Measurements from ENCODE around the gene TLE6.
"Not testable (repeated sequence)": the region's sequence is repeated elsewhere in the genome, so short reads cannot be mapped to it uniquely, and the experiment has no call there.

TLE6 gene

GRCh38 chr19:2974342-2975041 is 2.9 kb upstream of the TLE6 start:
- DNase-seq: no peak

GRCh38 chr19:2976609-2977000 is 759 bp upstream of the TLE6 start:
- DNase-seq: peak; percentile 21

DNA sequence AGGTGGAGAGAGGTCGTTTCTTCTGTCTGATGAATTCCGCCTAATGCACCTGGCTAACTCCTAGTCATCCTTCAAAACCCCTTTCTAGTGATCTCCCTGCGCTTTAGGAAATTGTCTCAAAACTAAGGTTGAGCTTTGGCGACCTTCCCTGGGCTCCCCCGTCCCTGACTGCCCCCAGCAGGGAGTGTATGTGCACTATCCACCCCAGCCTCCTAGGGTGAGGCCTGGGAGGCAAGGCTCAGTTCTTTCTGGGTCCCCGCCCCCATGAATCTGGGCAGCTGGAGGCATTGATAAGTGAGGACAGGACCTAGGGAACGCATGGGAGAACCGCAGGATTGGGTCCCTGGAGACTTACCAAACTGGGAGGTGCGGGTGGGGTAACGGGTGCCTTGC is 378 bp downstream of the TLE6 start:
- no peak for DNase-seq

GRCh38 chr19:2978166-2978767 is 903 bp downstream of the TLE6 start:
- DNase-seq: no peak

- no peak for DNase-seq
These were observed 1.4 kb downstream of the TLE6 start for GRCh38 chr19:2978772-2979171.

GRCh38 chr19:2981898-2982297 is 4.5 kb downstream of the TLE6 start:
- DNase-seq: no peak

- no peak for DNase-seq
These were observed 5.2 kb downstream of the TLE6 start for GRCh38 chr19:2982561-2982960.

DNA sequence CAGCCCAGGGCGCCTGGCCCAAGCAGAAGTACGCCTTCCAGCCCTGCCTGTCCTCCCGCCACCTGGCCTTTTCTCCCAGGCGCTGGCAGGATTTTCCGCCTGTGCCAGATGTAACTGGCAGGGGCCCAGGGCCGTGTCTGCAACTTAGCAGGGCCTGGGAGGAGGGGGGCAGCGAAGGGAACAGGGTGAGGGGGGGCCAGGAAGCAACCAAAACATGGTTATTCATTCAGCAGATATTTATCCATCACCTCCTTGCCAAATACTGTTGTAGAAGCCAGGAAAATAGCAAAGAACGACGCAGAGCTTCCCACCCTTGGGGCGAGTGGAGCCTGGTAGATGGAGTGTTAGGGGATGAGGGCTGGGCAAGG is 5.6 kb downstream of the TLE6 start:
- DNase-seq: peak; percentile 95

- peak; percentile 92 for DNase-seq
These were observed 6.2 kb downstream of the TLE6 start for GRCh38 chr19:2983351-2984214.

DNA sequence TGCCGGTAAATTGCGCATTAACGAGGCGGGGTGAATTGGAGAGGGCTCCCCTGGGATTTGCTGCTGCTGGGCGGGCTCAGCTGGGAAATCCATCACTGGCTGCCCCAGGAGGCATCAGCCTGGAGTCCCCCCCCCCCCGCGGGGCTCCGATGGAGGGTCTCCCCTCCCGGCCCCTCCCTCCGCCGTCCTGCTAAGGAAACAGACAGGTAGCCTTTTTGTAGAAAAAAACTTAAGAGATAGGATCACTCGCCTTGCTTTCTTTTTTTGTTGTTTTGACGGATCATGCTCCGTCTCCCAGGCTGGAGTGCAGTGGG is 6.8 kb downstream of the TLE6 start:
- no peak for DNase-seq

DNA sequence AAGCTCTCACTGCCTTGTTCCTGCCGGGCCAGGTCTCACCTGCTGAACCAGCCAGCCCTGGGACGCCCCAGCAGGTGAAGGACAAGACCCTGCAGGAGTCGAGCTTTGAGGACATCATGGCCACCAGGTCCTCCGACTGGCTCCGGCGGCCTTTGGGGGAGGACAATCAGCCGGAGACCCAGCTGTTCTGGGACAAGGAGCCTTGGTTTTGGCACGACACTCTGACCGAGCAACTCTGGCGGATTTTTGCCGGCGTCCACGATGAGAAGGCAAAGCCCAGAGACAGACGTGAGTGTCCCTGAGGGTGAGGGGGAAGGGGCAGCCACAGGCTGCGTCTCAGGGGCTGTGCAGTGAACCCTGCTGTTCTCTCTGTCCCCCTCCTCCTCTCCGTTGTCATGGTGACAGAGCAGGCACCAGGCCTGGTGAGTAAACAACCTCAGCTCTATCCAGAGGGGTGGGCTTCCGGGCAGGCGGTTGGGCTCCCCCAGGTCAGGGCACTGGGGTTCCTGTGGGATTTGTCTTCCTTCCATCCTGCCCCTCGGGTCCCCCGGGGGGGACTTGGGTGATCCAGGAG is 9.7 kb downstream of the TLE6 start:
- peak; percentile 39 for DNase-seq

DNA sequence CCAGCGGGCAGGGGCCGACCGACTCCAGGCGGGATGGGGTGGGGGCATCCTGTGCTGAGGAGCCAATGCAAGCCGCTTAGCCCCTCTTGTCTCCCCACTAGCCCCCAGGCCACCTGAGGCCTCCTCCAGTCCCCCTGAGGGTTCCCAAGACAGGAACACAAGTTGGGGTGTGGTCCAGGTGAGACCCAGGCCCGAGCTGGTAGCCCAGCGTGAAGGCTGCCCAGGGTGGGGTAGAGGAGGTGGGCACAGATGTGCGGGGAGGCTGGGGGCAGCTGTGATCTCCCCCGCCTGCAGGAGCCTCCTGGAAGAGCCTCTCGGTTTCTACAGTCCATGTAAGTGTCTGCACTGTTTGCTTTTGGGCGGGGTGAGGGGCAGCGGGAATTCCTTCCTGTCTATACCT is 10.4 kb downstream of the TLE6 start:
- DNase-seq: no peak

GRCh38 chr19:2988568-2988967 is 11.2 kb downstream of the TLE6 start:
- no peak for DNase-seq

- no peak for DNase-seq
These were observed 12.0 kb downstream of the TLE6 start for GRCh38 chr19:2989236-2989946.

DNA sequence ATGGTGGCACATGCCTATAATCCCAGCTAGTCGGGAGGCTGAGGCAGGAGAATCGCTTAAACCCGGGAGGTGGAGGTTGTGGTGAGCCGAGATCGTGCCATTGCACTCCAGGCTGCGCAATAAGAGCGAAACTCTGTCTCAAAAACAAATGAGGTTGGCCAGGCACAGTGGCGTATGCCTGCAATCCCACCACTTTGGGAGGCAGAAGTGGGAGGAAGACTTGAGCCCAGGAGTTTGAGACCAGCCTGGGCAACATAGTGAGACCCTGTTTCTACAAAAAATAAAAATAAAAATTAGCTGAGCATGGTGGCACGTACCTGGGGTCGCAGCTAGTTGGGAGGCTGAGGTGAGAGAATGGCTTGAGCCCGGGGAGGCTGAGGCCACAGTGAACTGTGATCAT is 15.0 kb downstream of the TLE6 start:
- not testable (repeated sequence) for DNase-seq

DNA sequence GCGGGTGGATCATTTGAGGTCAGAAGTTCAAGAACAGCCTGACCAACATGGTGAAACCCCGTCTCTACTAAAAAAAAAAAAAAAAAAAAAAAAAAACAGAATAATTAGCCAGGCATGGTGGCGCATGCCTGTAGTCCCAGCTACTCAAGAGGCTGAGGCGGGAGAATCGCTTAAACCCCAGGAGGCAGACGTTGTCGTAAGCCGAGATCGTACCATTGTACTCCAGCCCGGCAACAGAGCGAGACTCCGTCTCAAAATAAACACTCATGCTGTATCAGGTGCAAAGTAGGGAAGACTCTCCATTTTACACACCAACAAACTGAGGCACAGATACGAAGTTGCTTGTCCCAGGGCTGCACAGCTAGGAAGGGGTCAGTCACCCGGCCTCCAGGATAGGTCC is 15.6 kb downstream of the TLE6 start:
- DNase-seq: peak; percentile 0

- DNase-seq: no peak
These were observed 16.2 kb downstream of the TLE6 start for GRCh38 chr19:2993579-2993978.

DNA sequence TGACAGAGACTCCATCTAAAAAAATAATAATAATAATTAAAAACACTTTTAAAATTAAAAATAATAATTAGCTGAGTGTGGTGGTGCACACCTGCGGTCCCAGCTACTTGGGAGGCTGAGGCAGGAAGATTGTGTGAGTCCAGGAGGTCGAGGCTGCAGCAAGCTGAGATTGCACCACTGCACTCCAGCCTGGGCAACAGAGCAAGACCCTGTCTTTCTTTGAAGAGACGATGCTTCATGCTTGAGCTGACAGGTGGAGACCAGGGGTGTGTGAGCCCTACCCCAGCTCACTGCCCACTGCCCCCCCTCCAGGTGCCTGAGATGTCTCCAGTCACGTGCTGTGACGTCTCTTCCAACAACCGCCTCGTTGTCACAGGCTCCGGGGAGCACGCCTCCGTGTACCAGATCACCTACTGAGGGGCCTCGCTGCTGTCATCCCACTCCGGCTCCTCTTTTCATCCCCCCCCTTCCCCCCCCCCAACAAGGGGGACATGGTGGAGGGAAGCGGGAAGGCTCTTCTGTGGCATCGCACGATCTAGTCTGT is 17.3 kb downstream of the TLE6 start:
- DNase-seq: no peak

GRCh38 chr19:2997720-2998119 is 20.4 kb downstream of the TLE6 start:
- DNase-seq: no peak

GRCh38 chr19:2998642-2999041 is 21.3 kb downstream of the TLE6 start:
- DNase-seq: no peak

- DNase-seq: no peak
These were observed 24.0 kb downstream of the TLE6 start for GRCh38 chr19:3001235-3001800.

GRCh38 chr19:3003046-3003445 is 25.7 kb downstream of the TLE6 start:
- DNase-seq: no peak

GRCh38 chr19:3004522-3004921 is 27.2 kb downstream of the TLE6 start:
- DNase-seq: no peak

All from NCI-H1105 treated with DMSO at 0.1 percent for 48 hours (cell line).